C4-2B (cell line): ENCODE measurements around the gene ATP11B.
A peak's percentile ranks its signal among the peaks of the same experiment; 100 is the strongest.

ENCODE experiments used
- CTCF ChIP-seq: fragments of 450-650 bp; conservative IDR thresholded peaks from 2 replicates; pipeline ENCODE4 v1.5.1; 2017; ENCODE audit warnings: mild to moderate bottlenecking
- ZFX ChIP-seq: fragments of 450-650 bp; IDR thresholded peaks from 2 replicates; pipeline ENCODE4 v1.6.1; 2017

- peak; percentile 71 for TF ChIP-seq CTCF
- no peak for TF ChIP-seq ZFX
Measured at GRCh38 chr3:182837855-182838454, 44.7 kb downstream of the ATP11B start.
